BE2C (cell line): ENCODE data around the gene POU3F1.
A peak's percentile ranks its signal among the peaks of the same experiment; 100 is the strongest.

ENCODE experiments used
- DNase-seq: peaks from one replicate; pipeline ENCODE4 v3.0.0-alpha.2; 2020
- H3K27me3 ChIP-seq: fragments of 250-450 bp; sonication (Bioruptor Pico); 2 replicates; pipeline ENCODE4 v1.5.1; 2020; ENCODE audit warnings: mild to moderate bottlenecking
- H3K36me3 ChIP-seq: fragments of 250-450 bp; sonication (Bioruptor Pico); 2 replicates; pipeline ENCODE4 v1.5.1; 2020; ENCODE audit warnings: mild to moderate bottlenecking
- H3K4me1 ChIP-seq: fragments of 250-450 bp; sonication (Bioruptor Pico); 2 replicates; pipeline ENCODE4 v1.5.1; 2020
- H3K4me3 ChIP-seq: 2 replicates; pipeline ENCODE4 v1.5.1; 2011; ENCODE audit warnings: low read depth, low read length
- H3K9me3 ChIP-seq: fragments of 250-450 bp; sonication (Bioruptor Pico); 2 replicates; pipeline ENCODE4 v1.5.1; 2020
- CTCF ChIP-seq: IDR thresholded peaks from 2 replicates; pipeline ENCODE4 v1.5.1; 2012; ENCODE audit warnings: mild to moderate bottlenecking, low read depth, low read length

POU3F1 gene

GRCh38 chr1:38028105-38028591, 18.4 kb downstream of the POU3F1 start:
- H3K27me3 ChIP-seq: no peaks in the 10 kb centered on the region
- no peaks in the 10 kb centered on the region for H3K36me3 ChIP-seq
- H3K9me3 ChIP-seq: no peaks in the 10 kb centered on the region
- DNase-seq: no peak
- peaks cover 31% of the 10 kb centered on the region for H3K4me1 ChIP-seq
- no peak for TF ChIP-seq CTCF
- no peak overlapping the region; the same call in 1 of the 2 replicates for H3K4me3 ChIP-seq

GRCh38 chr1:38027201-38028104, 19.1 kb downstream of the POU3F1 start:
- TF ChIP-seq CTCF: no peak
- peaks cover 31% of the 10 kb centered on the region for H3K4me1 ChIP-seq
- no peaks in the 10 kb centered on the region for H3K27me3 ChIP-seq
- H3K4me3 ChIP-seq: no peak overlapping the region
- DNase-seq: no peak
- no peaks in the 10 kb centered on the region for H3K36me3 ChIP-seq
- H3K9me3 ChIP-seq: no peaks in the 10 kb centered on the region

- Histone ChIP-seq H3K36me3 (no peaks in the 10 kb centered on the region), H3K9me3 (no peaks in the 10 kb centered on the region), H3K4me1 (peaks cover 31% of the 10 kb centered on the region), H3K27me3 (no peaks in the 10 kb centered on the region), H3K4me3 (no peak overlapping the region)
- peak; percentile 76 for TF ChIP-seq CTCF
- peak; percentile 62 for DNase-seq
Measured at GRCh38 chr1:38026592-38027200, 19.9 kb downstream of the POU3F1 start.

- H3K4me3 ChIP-seq: no peak overlapping the region
- H3K36me3 ChIP-seq: no peaks in the 10 kb centered on the region
- no peaks in the 10 kb centered on the region for H3K9me3 ChIP-seq
- no peak for TF ChIP-seq CTCF
- no peak for DNase-seq
- H3K27me3 ChIP-seq: no peaks in the 10 kb centered on the region
- H3K4me1 ChIP-seq: peaks cover 25% of the 10 kb centered on the region
Measured at GRCh38 chr1:38025664-38026063, 20.9 kb downstream of the POU3F1 start.

GRCh38 chr1:38025233-38025632, 21.4 kb downstream of the POU3F1 start:
- DNase-seq: no peak
- peaks cover 22% of the 10 kb centered on the region for H3K4me1 ChIP-seq
- H3K36me3 ChIP-seq: no peaks in the 10 kb centered on the region

More at GRCh38 chr1:38025233-38025632, 21.4 kb downstream of the POU3F1 start:
- H3K4me3 ChIP-seq: no peak overlapping the region
- H3K27me3 ChIP-seq: no peaks in the 10 kb centered on the region
- no peaks in the 10 kb centered on the region for H3K9me3 ChIP-seq
- no peak for TF ChIP-seq CTCF
